Ishikawa (cell line): ENCODE measurements around the gene KCNH2.

Source experiments
- CEBPB ChIP-seq: IDR thresholded peaks from 2 replicates; pipeline ENCODE4 v1.6.1; 2012
- CREB1 ChIP-seq: IDR thresholded peaks from 2 replicates; pipeline ENCODE4 v1.6.1; 2012; ENCODE audit warnings: low read depth
- EGR1 ChIP-seq: IDR thresholded peaks from 2 replicates; pipeline ENCODE4 v1.6.1; 2012
- EP300 ChIP-seq: IDR thresholded peaks from 2 replicates; pipeline ENCODE4 v1.6.1; 2012; ENCODE audit warnings: borderline replicate concordance
- FOXM1 ChIP-seq: IDR thresholded peaks from 2 replicates; pipeline ENCODE4 v1.6.1; 2012; ENCODE audit warnings: low read depth, borderline replicate concordance
- NFIC ChIP-seq: IDR thresholded peaks from 2 replicates; pipeline ENCODE4 v1.6.1; 2012
- RAD21 ChIP-seq: IDR thresholded peaks from 2 replicates; pipeline ENCODE4 v1.6.1; 2012; ENCODE audit warnings: low read depth
- TAF1 ChIP-seq: IDR thresholded peaks from 2 replicates; pipeline ENCODE4 v1.6.1; 2012; ENCODE audit warnings: low read depth, mild to moderate bottlenecking
- TCF12 ChIP-seq: IDR thresholded peaks from 2 replicates; pipeline ENCODE4 v1.6.1; 2012; ENCODE audit warnings: low read depth
- TEAD4 ChIP-seq: IDR thresholded peaks from 2 replicates; pipeline ENCODE4 v1.6.1; 2012
- YY1 ChIP-seq: IDR thresholded peaks from 2 replicates; pipeline ENCODE4 v1.6.1; 2012; ENCODE audit warnings: low read depth
- ZBTB7A ChIP-seq: IDR thresholded peaks from 2 replicates; pipeline ENCODE4 v1.6.1; 2012; ENCODE audit warnings: low read depth
- TF ChIP-seq, protein P1 (sequence below): IDR thresholded peaks from 2 replicates; pipeline ENCODE4 v1.6.1; 2012
- TF ChIP-seq, protein P2 (sequence below): IDR thresholded peaks from 2 replicates; pipeline ENCODE4 v1.6.1; 2012; ENCODE audit warnings: low read depth, mild to moderate bottlenecking
- TF ChIP-seq, protein P3 (sequence below): IDR thresholded peaks from 2 replicates; pipeline ENCODE4 v1.6.1; 2012

Gene KCNH2

DNA sequence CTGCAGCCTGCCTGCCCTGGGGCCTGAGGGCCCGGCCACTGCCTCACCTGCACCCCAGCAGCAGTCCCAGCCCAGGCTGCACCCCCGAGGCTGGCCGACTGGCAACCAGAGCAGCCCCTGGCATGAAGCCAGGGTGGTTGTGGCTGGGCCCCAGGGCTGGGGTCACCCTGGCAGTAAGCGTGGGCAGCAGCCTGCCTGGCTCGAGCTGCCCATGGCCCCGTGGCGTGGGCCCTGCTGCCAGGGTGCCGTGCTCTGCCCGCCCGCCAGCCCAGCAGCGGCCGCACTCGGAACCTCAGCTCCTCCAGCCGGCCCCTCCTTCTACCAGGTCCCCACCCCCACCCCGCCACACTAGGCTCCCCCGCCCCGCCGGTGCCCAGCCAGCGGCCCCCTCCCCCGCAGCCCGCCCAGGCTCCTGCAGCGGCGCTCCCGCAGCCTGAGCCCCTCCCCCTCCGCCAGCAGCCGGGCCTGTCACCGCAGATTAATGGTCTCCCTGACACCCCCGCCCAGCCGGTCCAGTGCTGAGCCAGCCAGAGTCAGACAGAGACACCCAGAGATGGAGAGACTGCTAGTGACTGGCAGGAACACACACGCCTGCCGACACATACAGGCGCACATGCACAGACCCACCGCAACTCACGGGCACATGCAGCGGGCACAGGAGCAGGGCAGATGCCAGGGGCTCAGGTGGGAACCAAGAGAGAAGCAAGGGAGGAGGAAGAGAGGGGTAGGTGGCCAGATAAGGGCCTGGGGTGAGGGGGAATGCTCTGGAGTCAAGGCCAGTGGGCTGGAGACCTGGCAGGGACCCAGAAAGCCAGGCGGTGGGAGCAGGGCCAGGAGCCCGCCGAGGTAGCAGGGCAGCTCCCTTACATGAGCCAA is 22.4 kb downstream of the KCNH2 start:
- TF ChIP-seq EGR1 (peak; percentile 19; the same call in 1 of the 2 replicates), FOXM1 (no peak)

DNA sequence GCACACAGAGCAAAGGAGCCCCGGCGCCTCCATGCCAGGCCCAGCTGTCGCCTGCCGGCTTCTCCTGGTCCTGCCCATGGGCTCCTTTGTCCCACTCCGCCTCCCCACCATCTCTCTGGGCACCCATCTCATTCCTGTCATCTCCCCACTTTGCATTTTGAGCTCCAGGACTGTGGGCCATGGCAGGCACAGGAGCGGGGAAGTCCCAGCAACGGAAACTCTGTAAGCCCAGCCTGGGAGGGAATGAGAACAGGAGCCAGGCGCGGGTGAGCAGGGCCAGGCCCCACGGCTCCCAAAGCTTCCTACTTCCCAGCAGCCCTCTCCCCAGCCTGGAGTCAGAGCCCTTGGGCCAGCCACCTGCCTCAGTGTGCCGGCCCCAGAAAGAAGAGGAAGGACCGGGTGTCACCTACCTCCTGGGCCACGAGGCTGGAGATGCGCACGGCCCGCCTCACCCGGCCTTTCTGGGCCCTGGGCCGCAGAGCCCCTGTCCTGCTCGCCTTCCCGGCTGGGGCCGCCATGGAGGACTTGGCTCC is 23.1 kb downstream of the KCNH2 start:
- TF ChIP-seq, protein P1, sequence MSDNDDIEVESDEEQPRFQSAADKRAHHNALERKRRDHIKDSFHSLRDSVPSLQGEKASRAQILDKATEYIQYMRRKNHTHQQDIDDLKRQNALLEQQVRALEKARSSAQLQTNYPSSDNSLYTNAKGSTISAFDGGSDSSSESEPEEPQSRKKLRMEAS = no peak
- no peak for TF ChIP-seq CREB1
- TF ChIP-seq, protein P2, sequence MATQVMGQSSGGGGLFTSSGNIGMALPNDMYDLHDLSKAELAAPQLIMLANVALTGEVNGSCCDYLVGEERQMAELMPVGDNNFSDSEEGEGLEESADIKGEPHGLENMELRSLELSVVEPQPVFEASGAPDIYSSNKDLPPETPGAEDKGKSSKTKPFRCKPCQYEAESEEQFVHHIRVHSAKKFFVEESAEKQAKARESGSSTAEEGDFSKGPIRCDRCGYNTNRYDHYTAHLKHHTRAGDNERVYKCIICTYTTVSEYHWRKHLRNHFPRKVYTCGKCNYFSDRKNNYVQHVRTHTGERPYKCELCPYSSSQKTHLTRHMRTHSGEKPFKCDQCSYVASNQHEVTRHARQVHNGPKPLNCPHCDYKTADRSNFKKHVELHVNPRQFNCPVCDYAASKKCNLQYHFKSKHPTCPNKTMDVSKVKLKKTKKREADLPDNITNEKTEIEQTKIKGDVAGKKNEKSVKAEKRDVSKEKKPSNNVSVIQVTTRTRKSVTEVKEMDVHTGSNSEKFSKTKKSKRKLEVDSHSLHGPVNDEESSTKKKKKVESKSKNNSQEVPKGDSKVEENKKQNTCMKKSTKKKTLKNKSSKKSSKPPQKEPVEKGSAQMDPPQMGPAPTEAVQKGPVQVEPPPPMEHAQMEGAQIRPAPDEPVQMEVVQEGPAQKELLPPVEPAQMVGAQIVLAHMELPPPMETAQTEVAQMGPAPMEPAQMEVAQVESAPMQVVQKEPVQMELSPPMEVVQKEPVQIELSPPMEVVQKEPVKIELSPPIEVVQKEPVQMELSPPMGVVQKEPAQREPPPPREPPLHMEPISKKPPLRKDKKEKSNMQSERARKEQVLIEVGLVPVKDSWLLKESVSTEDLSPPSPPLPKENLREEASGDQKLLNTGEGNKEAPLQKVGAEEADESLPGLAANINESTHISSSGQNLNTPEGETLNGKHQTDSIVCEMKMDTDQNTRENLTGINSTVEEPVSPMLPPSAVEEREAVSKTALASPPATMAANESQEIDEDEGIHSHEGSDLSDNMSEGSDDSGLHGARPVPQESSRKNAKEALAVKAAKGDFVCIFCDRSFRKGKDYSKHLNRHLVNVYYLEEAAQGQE = no peak
- TF ChIP-seq EGR1 = no peak
- TF ChIP-seq FOXM1 = no peak
- TF ChIP-seq ZBTB7A = no peak
- no peak for TF ChIP-seq TEAD4
- TF ChIP-seq TCF12 = no peak
- no peak for TF ChIP-seq NFIC
- TF ChIP-seq, protein P3, sequence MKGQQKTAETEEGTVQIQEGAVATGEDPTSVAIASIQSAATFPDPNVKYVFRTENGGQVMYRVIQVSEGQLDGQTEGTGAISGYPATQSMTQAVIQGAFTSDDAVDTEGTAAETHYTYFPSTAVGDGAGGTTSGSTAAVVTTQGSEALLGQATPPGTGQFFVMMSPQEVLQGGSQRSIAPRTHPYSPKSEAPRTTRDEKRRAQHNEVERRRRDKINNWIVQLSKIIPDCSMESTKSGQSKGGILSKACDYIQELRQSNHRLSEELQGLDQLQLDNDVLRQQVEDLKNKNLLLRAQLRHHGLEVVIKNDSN = no peak
- no peak for TF ChIP-seq EP300
- no peak for TF ChIP-seq RAD21
- no peak for TF ChIP-seq YY1
- TF ChIP-seq CEBPB = no peak

- TF ChIP-seq TEAD4 (no peak), RAD21 (no peak), YY1 (no peak), NFIC (no peak), EP300 (no peak), TAF1 (no peak), FOXM1 (no peak), EGR1 (no peak), CREB1 (no peak), TCF12 (no peak), CEBPB (no peak)
- TF ChIP-seq, protein P2 = no peak
- TF ChIP-seq, protein P3 = no peak
- TF ChIP-seq, protein P1 = no peak
These were observed 23.7 kb downstream of the KCNH2 start for GRCh38 chr7:150954201-150954985.

GRCh38 chr7:150953061-150953997 is 24.8 kb downstream of the KCNH2 start:
- no peak for TF ChIP-seq NFIC
- no peak for TF ChIP-seq TEAD4
- TF ChIP-seq, protein P2 = no peak
